Colon (tissue), 2 donors: ENCODE data around the gene TGIF1.

Experiments used
- FAIRE-seq: peaks from 2 replicates; lab custom pipeline; 2012; peaks lifted over from hg19 to GRCh38; lab: Jason Lieb, UNC
- donor health status: control.
- donor health status: control.

The TGIF1 gene

DNA sequence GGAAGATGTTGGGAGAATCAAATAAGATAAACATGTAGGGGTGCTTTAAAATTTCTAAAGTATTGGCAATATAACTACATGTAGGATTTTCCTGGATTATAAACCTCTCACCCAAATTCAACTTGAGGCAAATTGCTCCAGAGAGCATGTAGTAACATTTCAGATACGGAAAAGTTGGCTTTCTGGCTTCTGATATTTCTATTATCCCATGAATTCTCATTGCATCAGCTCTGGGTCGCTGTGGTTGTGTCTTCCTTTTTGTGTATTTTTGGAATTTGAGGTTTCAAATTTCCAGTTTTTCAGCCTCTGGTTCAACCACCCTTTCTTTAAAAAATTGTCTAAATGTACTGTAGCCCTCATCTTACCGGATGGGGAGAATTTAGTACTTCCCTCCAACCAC lies 32.3 kb downstream of the TGIF1 start:
- no peak for FAIRE-seq

- FAIRE-seq: no peak
Observed at GRCh38 chr18:3485153-3486149, 35.5 kb downstream of the TGIF1 start.

GRCh38 chr18:3486512-3486911 lies 36.5 kb downstream of the TGIF1 start:
- no peak for FAIRE-seq

- no peak for FAIRE-seq
Observed at GRCh38 chr18:3489462-3489861, 39.5 kb downstream of the TGIF1 start.

DNA sequence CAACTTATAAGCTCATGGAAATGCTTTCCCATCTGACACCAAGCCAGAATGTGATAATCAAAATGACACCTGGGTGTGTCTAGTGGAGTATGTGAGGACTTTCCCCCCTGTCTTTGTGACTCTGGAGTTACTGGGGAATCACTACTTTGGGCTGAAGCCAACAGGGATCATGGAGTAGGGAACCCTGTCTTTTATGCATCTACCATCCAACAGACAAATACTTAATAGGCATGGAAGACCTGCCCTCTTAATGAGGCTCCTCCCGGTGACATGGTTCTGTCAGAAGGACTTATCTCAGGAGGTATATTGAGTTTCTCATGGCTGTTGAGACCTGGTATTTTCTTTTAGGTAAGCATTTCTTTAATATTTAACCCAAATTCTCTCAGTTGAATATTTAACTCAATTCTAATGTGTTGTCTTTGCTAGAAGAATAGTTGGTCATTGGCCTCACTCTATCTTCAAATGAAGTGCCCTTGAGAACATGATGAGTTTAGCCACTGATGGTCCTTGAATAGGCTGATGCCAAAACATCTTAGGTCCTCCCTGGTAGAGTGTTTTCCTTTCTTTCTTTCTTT lies 42.1 kb downstream of the TGIF1 start:
- no peak for FAIRE-seq

DNA sequence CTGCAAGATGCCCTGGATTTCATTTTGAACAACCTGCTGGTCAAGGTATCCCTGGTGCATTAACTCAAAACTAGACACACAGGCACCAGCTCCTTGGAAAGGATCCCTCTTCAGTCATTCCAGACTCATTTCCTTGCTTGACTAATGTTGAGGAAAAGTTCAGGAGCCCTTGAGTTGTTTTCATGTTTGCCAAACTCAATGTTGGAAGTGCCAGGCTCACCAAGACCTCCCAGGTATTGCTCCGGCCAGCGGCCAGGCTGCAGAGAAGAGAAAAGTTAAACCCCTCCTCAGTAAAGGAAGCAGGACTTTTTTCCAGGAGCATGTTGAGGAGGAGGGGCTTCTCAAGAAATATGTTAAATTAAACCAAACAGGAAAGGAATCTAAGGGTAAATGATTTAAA lies 42.7 kb downstream of the TGIF1 start:
- FAIRE-seq: no peak

DNA sequence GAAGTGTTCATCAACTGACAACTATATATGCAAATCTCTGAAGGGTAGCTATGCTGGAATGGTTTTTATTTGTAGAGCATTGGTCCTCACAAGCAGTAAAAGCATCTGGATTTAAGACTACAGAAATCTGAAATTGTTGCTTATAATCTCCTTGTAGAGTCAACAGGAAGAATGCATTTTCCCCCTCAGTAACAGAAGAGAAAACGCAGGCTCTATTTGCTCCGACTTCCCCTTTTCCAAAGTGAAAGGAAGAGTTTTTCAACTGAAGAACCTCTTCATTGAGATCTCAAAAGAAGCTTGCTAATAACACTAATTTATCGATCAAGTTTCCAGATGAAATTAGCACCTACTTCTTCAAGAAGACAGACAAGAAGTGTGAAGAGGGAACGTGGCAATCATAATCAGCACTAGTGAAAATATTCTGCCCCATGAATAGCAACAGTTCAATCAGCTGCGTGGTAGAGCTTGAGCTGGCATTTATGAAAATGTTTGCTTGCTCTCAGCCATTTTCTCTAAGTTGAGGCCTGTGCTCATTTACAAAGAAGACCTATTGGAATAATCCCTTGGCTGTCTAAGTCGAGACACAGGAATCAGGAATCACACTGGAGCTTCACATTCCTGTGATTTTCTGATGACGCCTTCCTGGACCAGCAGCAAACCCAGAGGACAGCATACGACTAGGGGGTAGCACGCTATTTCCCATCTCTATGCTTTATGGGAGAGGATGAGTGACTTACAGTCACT lies 43.7 kb downstream of the TGIF1 start:
- no peak for FAIRE-seq

GRCh38 chr18:3494245-3494526 lies 44.2 kb downstream of the TGIF1 start:
- FAIRE-seq: no peak

DNA sequence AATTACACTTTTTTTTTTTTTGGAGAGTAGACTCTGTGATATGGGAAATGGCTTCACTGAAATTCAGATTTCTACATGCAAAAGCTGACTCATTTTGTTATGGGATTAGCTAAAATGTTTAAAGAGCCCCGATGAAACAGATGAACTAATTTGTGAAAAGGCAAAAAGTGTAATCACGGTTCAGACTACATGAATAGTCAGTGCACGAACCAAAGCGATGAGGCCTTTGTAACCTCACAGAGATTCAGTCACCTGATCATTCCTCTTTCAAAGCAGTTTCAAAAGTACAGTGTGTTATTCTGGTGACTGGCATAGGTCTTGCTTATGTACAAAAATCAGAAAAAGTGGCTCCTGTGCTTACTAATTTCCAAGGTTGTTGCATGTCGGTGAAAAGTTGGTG lies 44.6 kb downstream of the TGIF1 start:
- FAIRE-seq: no peak

GRCh38 chr18:3495691-3496430 lies 45.9 kb downstream of the TGIF1 start:
- no peak for FAIRE-seq

GRCh38 chr18:3498698-3499471 lies 48.9 kb downstream of the TGIF1 start:
- no peak for FAIRE-seq

DNA sequence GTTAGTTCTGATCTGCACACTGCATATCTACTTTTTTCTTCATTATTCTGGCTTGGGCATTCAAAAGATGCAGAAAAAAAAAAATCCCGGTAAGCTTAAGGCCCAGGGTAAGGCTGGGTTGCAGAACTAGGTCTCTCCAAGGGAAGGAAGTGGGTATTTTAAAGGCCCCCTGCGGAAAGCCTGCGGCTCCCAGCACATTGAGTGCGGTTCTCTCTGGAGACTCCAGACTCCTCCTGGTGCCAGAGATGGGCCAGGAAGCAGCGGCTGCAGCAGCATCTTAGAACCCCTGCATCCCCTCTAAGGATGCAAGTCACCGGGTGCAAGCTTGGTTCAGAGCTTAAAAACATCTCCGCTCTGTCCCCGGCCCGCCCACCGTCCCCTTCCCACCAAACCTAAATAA lies 49.5 kb downstream of the TGIF1 start:
- FAIRE-seq: no peak

DNA sequence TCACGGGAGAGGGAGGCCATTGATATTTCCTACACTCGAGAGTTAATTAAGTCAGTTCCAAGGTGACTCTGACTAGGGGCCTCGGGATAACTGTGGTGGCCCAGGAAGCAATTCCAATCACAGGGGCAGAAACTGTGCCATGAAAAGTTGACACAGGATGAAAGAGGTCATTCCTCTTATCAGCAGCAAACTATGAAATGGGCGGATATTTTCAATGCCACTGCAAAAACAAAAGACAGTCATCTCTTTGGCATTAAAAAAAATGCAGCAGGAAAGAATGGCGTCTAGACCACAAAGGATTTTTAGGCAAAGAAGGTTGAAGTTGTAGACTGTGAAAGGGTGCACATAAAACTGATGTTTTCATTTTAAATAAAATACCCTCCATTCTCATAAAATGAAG lies 50.0 kb downstream of the TGIF1 start:
- FAIRE-seq: no peak

DNA sequence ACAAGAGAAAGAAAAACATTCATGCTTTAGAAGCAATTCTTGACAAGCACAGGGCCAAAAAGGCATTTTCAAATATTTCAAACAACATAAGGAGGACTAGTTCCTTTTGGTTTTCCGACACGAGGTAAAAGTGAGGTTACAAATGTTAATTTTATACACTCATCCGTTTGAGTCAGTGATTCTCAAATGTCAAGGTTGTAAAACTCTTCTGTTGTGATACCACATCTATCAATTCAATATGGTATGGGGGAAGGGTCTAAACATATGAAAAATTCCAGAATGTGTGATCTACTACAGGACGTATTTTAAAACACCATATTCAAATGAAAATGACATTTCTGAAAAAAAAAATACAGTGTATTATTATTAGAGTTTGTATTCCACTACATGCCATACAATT lies 52.7 kb downstream of the TGIF1 start:
- no peak for FAIRE-seq

DNA sequence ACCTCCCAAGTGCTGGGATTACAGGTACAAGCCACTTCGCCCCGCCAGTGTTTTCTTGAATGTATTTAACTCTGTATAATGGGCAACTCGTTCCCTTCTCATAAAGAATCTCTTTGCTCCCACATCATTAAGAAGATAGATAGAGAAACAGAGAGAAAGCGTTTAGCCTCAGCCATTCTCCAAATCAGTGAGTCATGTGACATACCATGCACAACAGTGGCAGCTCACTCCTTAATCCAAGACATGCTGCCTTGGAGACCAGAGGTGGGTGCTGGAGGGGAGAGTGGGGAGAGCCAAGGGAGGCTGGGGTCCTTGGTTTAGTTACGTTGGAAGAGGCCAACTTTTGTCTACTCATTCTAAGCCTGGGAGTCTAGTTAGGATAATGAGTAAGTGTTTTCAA lies 54.7 kb downstream of the TGIF1 start:
- FAIRE-seq: no peak

DNA sequence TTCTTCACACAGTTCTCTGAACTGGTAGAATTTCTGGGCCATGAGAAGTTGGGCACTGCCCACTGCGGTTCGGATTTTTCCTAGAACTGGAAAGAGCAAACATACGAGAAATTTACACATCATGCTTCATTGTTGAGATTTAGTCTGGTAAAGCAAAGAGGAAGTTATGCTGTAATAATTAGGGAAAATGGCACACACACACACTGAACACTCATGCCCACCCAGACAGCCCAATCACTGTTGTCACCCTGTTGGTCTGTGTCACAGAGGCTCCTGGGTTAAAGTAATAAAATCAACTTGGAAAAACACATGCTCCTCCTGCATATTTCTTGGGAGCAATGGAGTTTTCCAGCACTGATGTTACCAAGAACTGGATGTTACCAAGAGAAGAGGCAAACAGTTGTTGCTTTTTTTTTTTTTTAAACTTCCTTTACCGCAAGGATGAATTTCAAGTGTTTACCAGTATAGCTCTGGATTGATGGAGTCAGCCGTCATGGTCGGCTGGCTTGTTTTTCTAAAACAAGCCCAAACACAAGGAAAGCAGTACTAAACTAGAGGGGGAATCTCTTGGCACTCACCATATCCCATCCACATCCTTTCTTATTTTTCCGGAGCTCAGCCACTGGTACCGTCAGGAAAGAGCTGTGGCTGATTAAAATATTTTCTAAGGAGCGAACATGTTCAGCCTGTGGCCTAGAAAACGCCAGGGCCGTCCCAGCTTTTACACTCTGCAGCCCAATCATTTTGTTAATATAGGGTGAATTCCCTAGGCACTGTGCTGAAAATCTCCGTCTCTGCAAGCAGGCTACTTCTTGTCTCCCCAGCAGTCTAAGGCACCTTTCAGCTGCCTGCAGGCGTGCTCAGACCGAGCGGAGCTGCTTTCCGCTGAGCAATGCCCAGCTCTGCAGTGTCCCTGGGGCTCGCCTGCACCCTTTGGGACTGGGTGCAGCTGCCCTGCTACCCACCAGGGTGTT lies 58.9 kb downstream of the TGIF1 start:
- no peak for FAIRE-seq
